OCI-LY7 (cell line): ENCODE data around the gene EEF1A1.

Source experiments
- CTCF ChIP-seq: fragments of 200-600 bp; sonication (generic); conservative IDR thresholded peaks from 2 replicates; pipeline ENCODE4 v1.5.1; 2014; ENCODE audit warnings: mild to moderate bottlenecking, antibody characterized with exemption, low read length, moderate library complexity, mixed read lengths
- EZH2phosphoT487 ChIP-seq: fragments of 200-600 bp; sonication (generic); IDR thresholded peaks from 2 replicates; pipeline ENCODE4 v1.6.1; 2018; ENCODE audit warnings: low read depth, borderline replicate concordance, mild to moderate bottlenecking, mixed run types, antibody characterized with exemption, low read length, moderate library complexity, mixed read lengths

- TF ChIP-seq CTCF: no peak
- TF ChIP-seq EZH2phosphoT487: no peak
Measured at GRCh38 chr6:73534628-73535027, 13.8 kb upstream of the EEF1A1 start.
